Upper lobe of left lung (tissue), 4 donors: Measurements from ENCODE around the gene GMDS.

Experiments
- CTCF ChIP-seq, 6 experiments: fragments of 450-650 bp in 4 of 6; fragments of 200-600 bp in 2 of 6; sonication (generic) in 2 of 6; IDR thresholded peaks; one replicate each; pipeline ENCODE4 v1.5.1; 2016 to 2019; ENCODE audit warnings: antibody characterized with exemption in 6 of 6
- EP300 ChIP-seq, 4 donors: sonication (generic); formaldehyde crosslinking; IDR thresholded peaks; one replicate each; pipeline ENCODE4 v1.5.1; 2017; ENCODE audit warnings: antibody characterized with exemption in 4 of 4, control low read depth in 2 of 4
- POLR2A ChIP-seq, 4 donors: fragments of 450-650 bp; IDR thresholded peaks; one replicate each; pipeline ENCODE4 v1.5.1; 2016 to 2017; ENCODE audit warnings: antibody characterized with exemption in 4 of 4, mild to moderate bottlenecking in 2 of 4
- POLR2AphosphoS5 ChIP-seq, 2 donors: sonication (generic); formaldehyde crosslinking; IDR thresholded peaks; one replicate each; pipeline ENCODE4 v1.5.1; 2017; ENCODE audit warnings: antibody characterized with exemption in 2 of 2

- TF ChIP-seq CTCF (IDR thresholded peaks at IDR 0.05) (no peak), POLR2AphosphoS5 (IDR thresholded peaks at IDR 0.05) (peak in 1 of 2 donors; percentile 40), EP300 (IDR thresholded peaks at IDR 0.05) (no peak), POLR2A (IDR thresholded peaks at IDR 0.05) (no peak)
Measured at GRCh38 chr6:1575210-1576041, 670.0 kb downstream of the GMDS start.
